ENCODE data around the gene D2HGDH. TPM values are rescaled to one million over a fixed set of nuclear protein-coding genes. Genes with fewer than 3 reads are reported as not detected.
"Not testable (repeated sequence)": the region's sequence is repeated elsewhere in the genome, so short reads cannot be mapped to it uniquely, and the experiment has no call there.

The D2HGDH gene
- total RNA-seq, 1 experiment from 2014 or later, result 53.3 TPM

- no peaks in the 10 kb centered on the region for H3K4me1 Mint-ChIP-seq (ENCODE audit: low read depth, unreplicated experiment)
- no peak overlapping the region for H3K27ac Mint-ChIP-seq (ENCODE audit: unreplicated experiment)
- no peaks in the 10 kb centered on the region for H3K36me3 Mint-ChIP-seq (ENCODE audit: insufficient read depth, unreplicated experiment)
- H3K4me3 Mint-ChIP-seq (ENCODE audit: low read depth, unreplicated experiment), result no peak overlapping the region
- H3K27me3 Mint-ChIP-seq (ENCODE audit: unreplicated experiment), result peaks cover 37% of the 10 kb centered on the region
- intact Hi-C loops (cut with micrococcal nuclease; ENCODE audit: unreplicated experiment), result no loop called here
- DNase-seq, result no peak
- TF ChIP-seq CTCF (IDR thresholded peaks at IDR 0.05; ENCODE audit: unreplicated experiment), result no peak
- no TSS peak for BruUV-seq (replicated peaks)
- no peaks in the 10 kb centered on the region for H3K9me3 Mint-ChIP-seq (ENCODE audit: low read depth, unreplicated experiment)
- CTCF ChIA-PET, result no interaction called here
These were observed 80.4 kb downstream of the D2HGDH start for GRCh38 chr2:241814643-241815476.

GRCh38 chr2:241815477-241816430 is 81.3 kb downstream of the D2HGDH start:
- intact Hi-C loops (cut with micrococcal nuclease; ENCODE audit: unreplicated experiment), result no loop called here
- peaks cover 37% of the 10 kb centered on the region for H3K27me3 Mint-ChIP-seq (ENCODE audit: unreplicated experiment)
- no peak for TF ChIP-seq CTCF (IDR thresholded peaks at IDR 0.05; ENCODE audit: unreplicated experiment)
- no peak overlapping the region for H3K27ac Mint-ChIP-seq (ENCODE audit: unreplicated experiment)
- peaks cover 3% of the 10 kb centered on the region for H3K9me3 Mint-ChIP-seq (ENCODE audit: low read depth, unreplicated experiment)
- H3K36me3 Mint-ChIP-seq (ENCODE audit: insufficient read depth, unreplicated experiment), result no peaks in the 10 kb centered on the region
- no TSS peak for BruUV-seq (replicated peaks)
- H3K4me3 Mint-ChIP-seq (ENCODE audit: low read depth, unreplicated experiment), result no peak overlapping the region
- no peak for DNase-seq
- CTCF ChIA-PET, result no interaction called here
- H3K4me1 Mint-ChIP-seq (ENCODE audit: low read depth, unreplicated experiment), result no peaks in the 10 kb centered on the region

- Mint-ChIP-seq H3K4me3 (ENCODE audit: low read depth, unreplicated experiment) (no peak overlapping the region), H3K27ac (ENCODE audit: unreplicated experiment) (no peak overlapping the region), H3K27me3 (ENCODE audit: unreplicated experiment) (peaks cover 37% of the 10 kb centered on the region), H3K9me3 (ENCODE audit: low read depth, unreplicated experiment) (peaks cover 3% of the 10 kb centered on the region), H3K4me1 (ENCODE audit: low read depth, unreplicated experiment) (no peaks in the 10 kb centered on the region), H3K36me3 (ENCODE audit: insufficient read depth, unreplicated experiment) (no peaks in the 10 kb centered on the region)
- no TSS peak for BruUV-seq (replicated peaks)
- no peak for DNase-seq
- CTCF ChIA-PET, result no interaction called here
- TF ChIP-seq CTCF (IDR thresholded peaks at IDR 0.05; ENCODE audit: unreplicated experiment), result no peak
- intact Hi-C loops (cut with micrococcal nuclease; ENCODE audit: unreplicated experiment), result no loop called here
These were observed 82.1 kb downstream of the D2HGDH start for GRCh38 chr2:241816431-241817121.

GRCh38 chr2:241817126-241817820 is 82.8 kb downstream of the D2HGDH start:
- TF ChIP-seq CTCF (IDR thresholded peaks at IDR 0.05; ENCODE audit: unreplicated experiment), result no peak
- Mint-ChIP-seq H3K36me3 (ENCODE audit: insufficient read depth, unreplicated experiment) (no peaks in the 10 kb centered on the region), H3K4me1 (ENCODE audit: low read depth, unreplicated experiment) (no peaks in the 10 kb centered on the region), H3K27ac (ENCODE audit: unreplicated experiment) (no peak overlapping the region), H3K9me3 (ENCODE audit: low read depth, unreplicated experiment) (peaks cover 3% of the 10 kb centered on the region), H3K27me3 (ENCODE audit: unreplicated experiment) (peaks cover 38% of the 10 kb centered on the region), H3K4me3 (ENCODE audit: low read depth, unreplicated experiment) (no peak overlapping the region)
- CTCF ChIA-PET, result no interaction called here
- intact Hi-C loops (cut with micrococcal nuclease; ENCODE audit: unreplicated experiment), result no loop called here
- DNase-seq, result no peak
- BruUV-seq (replicated peaks), result no TSS peak

GRCh38 chr2:241817821-241818215 is 83.4 kb downstream of the D2HGDH start:
- H3K4me1 Mint-ChIP-seq (ENCODE audit: low read depth, unreplicated experiment); H3K9me3 Mint-ChIP-seq (ENCODE audit: low read depth, unreplicated experiment); BruUV-seq (replicated peaks); CTCF ChIA-PET; H3K36me3 Mint-ChIP-seq (ENCODE audit: insufficient read depth, unreplicated experiment); H3K4me3 Mint-ChIP-seq (ENCODE audit: low read depth, unreplicated experiment); intact Hi-C loops (cut with micrococcal nuclease; ENCODE audit: unreplicated experiment); DNase-seq; H3K27ac Mint-ChIP-seq (ENCODE audit: unreplicated experiment): not testable (repeated sequence)
- H3K27me3 Mint-ChIP-seq (ENCODE audit: unreplicated experiment), result peaks cover 44% of the 10 kb centered on the region
